OCI-LY7 (cell line): ENCODE measurements around the gene LRRC73. TPM values are rescaled to one million over a fixed set of nuclear protein-coding genes. Genes with fewer than 3 reads are reported as not detected.
"Not testable (repeated sequence)": the region's sequence is repeated elsewhere in the genome, so short reads cannot be mapped to it uniquely, and the experiment has no call there.

Experiments used
- Bru-seq: library from RNA; stranded (reverse); fragments of 400-500 nt; gene quantifications from one replicate; lab custom pipeline; 2021; lab: Mats Ljungman, UMichigan
- BruChase-seq, 2 experiments: library from RNA; stranded (reverse); fragments of 400-500 nt; gene quantifications; one replicate each; lab custom pipeline; 2021; lab: Mats Ljungman, UMichigan
- BruUV-seq: library from RNA; stranded (reverse); fragments of 400-500 nt; replicated peaks from 2 replicates; lab custom pipeline; 2021; lab: Mats Ljungman, UMichigan
- CTCF ChIA-PET: fragments of 300-600 bp; sonication (Branson Sonifier 250); formaldehyde crosslinking; loops from one replicate; lab custom pipeline; 2022; ENCODE audit warnings: antibody characterized with exemption; ENCODE audit not compliant: unreplicated experiment; lab: Charles Lee
- POLR2A ChIA-PET: fragments of 300-600 bp; sonication (Branson Sonifier 250); formaldehyde crosslinking; loops from one replicate; lab custom pipeline; 2022; ENCODE audit warnings: antibody characterized with exemption; lab: Charles Lee
- DNase-seq: peaks from one replicate; pipeline ENCODE4 v3.0.0-alpha.2; 2015; ENCODE audit warnings: low spot score
- H2AFZ ChIP-seq: fragments of 200-600 bp; sonication (generic), shearing (Covaris generic); 2 replicates; pipeline ENCODE4 v1.6.1; 2014; ENCODE audit warnings: mild to moderate bottlenecking, antibody characterized with exemption, low read length, moderate library complexity
- H3K27ac ChIP-seq: fragments of 200-600 bp; sonication (generic); 2 replicates; pipeline ENCODE4 v1.5.1; 2014; ENCODE audit warnings: mixed run types, low read depth, mild to moderate bottlenecking, moderate library complexity, low read length, inconsistent platforms; ENCODE audit not compliant: poor library complexity, severe bottlenecking
- H3K36me3 ChIP-seq: fragments of 200-600 bp; sonication (generic); 2 replicates; pipeline ENCODE4 v1.6.1; 2014; ENCODE audit warnings: mild to moderate bottlenecking, antibody characterized with exemption, low read length, moderate library complexity, mixed read lengths; ENCODE audit not compliant: insufficient read depth
- H3K4me1 ChIP-seq: fragments of 200-600 bp; sonication (generic); 2 replicates; pipeline ENCODE4 v1.5.1; 2014; ENCODE audit warnings: mild to moderate bottlenecking, low read length; ENCODE audit not compliant: insufficient read depth, poor library complexity, severe bottlenecking
- H3K4me2 ChIP-seq: fragments of 200-600 bp; sonication (generic); 2 replicates; pipeline ENCODE4 v1.6.1; 2014; ENCODE audit warnings: mild to moderate bottlenecking, low read length
- H3K4me3 ChIP-seq: fragments of 200-600 bp; sonication (generic); 2 replicates; pipeline ENCODE4 v1.5.1; 2014; ENCODE audit warnings: mild to moderate bottlenecking, low read depth, low read length; ENCODE audit not compliant: poor library complexity, severe bottlenecking
- H3K79me2 ChIP-seq: fragments of 200-600 bp; sonication (generic); 2 replicates; pipeline ENCODE4 v1.6.1; 2016; ENCODE audit warnings: low read depth, mild to moderate bottlenecking, low read length, moderate library complexity, mixed read lengths; ENCODE audit not compliant: insufficient read depth
- H3K9me2 ChIP-seq: fragments of 200-600 bp; sonication (generic); 2 replicates; pipeline ENCODE4 v1.6.1; 2016; ENCODE audit warnings: mild to moderate bottlenecking, low read length, mixed read lengths; ENCODE audit not compliant: insufficient read depth
- H3K9me3 ChIP-seq: fragments of 200-600 bp; sonication (generic); 2 replicates; pipeline ENCODE4 v1.6.1; 2014; ENCODE audit warnings: mild to moderate bottlenecking, mixed run types, low read length, mixed read lengths
- H4K20me1 ChIP-seq: fragments of 200-600 bp; sonication (generic); 2 replicates; pipeline ENCODE4 v1.6.1; 2014; ENCODE audit warnings: mild to moderate bottlenecking, antibody characterized with exemption, low read length, moderate library complexity, mixed read lengths; ENCODE audit not compliant: insufficient read depth
- EZH2phosphoT487 ChIP-seq: fragments of 200-600 bp; sonication (generic); IDR thresholded peaks from 2 replicates; pipeline ENCODE4 v1.6.1; 2018; ENCODE audit warnings: low read depth, borderline replicate concordance, mild to moderate bottlenecking, mixed run types, antibody characterized with exemption, low read length, moderate library complexity, mixed read lengths
- intact Hi-C: fragments of 100-400 bp; cut with micrococcal nuclease; formaldehyde crosslinking; loops from one replicate; pipeline ENCODE4 v1.10.0; 2022; ENCODE audit not compliant: unreplicated experiment
- long read RNA-seq: library from polyadenylated mRNA; stranded (forward); transcript quantifications from one replicate; pipeline ENCODE4 v2.0.0, GENCODE V29; 2022
- total RNA-seq, 2 experiments: library from RNA; depleted of rRNA in 1 of 2; stranded (reverse); fragments of >200 nt in 1 of 2; shearing (Covaris generic) in 1 of 2; gene quantifications; 2 replicates each; pipeline ENCODE4 v1.2.3, GENCODE V29; 2014 to 2022
- TF ChIP-seq, protein P1 (sequence below): fragments of 200-600 bp; sonication (generic); conservative IDR thresholded peaks from 2 replicates; pipeline ENCODE4 v1.5.1; 2014; ENCODE audit warnings: mild to moderate bottlenecking, antibody characterized with exemption, low read length, moderate library complexity, mixed read lengths

Gene LRRC73, protein sequence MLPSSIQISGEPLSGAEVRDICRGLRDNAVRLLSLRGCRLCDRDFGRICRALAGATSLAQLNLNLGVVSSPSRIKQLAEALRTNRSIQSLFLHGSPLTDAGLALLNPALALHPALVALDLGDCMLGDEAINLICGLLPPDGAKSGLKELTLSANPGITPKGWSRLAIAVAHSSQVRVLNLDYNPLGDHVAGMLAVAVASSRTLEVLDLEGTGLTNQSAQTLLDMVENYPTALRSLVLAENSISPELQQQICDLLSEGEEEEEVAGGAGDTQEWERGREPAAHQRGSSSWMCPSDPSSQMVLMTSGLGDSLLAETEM
- 0.19 TPM in 1 of 2 replicates, not detected in the other for total RNA-seq (2014; rRNA removed; shearing (Covaris generic))
- 0.25 and 0.52 TPM in 2 replicates for total RNA-seq (2022)
- Bru-seq, nascent RNA, result percentile 28 among the genes with signal in this experiment
- BruChase-seq, experiment 1, labeled RNA remaining after a 6-hour chase, result percentile 29 among the genes with signal in this experiment
- percentile 24 among the genes with signal in this experiment for BruChase-seq, experiment 2, labeled RNA remaining after a 2-hour chase
- long read RNA-seq, result 0 reads

DNA sequence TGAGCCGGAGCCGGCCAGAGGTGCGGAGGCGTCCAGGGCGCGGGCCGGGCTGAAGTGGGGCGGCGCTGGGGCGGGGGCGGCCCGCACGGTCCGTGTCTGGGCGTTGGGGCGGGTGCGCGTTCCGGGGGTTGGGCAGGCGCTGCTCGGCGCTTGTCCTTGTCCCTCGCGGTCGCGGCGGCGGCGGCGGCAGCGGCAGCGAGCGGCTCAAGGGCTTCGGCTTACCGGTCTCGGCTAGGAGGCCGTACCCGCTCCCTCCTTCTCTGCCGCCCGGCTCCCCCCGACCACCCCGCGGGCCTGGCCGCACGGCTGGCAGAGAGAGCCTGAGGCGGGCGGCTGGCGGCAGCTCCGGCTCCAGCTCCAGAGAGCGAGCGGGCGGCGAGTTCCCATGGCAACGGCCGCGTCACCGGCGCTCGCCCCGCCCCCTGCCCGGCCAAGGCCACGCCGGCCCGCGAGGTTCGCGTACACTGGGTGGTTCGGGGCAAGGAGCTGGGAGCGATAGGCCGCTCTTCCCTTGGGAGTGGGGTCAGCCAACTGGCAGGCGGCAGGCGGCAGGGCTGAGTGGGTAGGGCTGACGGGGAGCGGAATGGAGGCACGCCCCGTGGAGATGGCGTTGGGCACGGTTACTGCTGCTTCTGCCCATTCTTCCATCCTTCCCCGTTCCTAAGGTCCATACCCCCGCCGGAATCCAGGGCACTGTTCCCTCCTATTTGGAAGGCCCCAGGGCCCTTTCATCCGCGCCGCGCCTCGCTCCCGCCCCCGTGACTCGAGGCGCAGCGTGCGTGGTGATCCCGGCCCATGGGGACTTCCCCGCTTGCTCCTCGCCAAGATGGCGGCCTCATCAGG is at the start of gene LRRC73:
Gene LRRC73, minus strand, starts transcription at position 363 of the 843 bp plus-strand sequence. CDS start 561 bp downstream, outside the sequence.
- Histone ChIP-seq H3K9me2 (no peaks in the 10 kb centered on the region), H3K4me1 (no peaks in the 10 kb centered on the region), H2AFZ (no peak within 1 kb of the TSS), H3K27ac (no peak within 1 kb of the TSS), H3K9me3 (no peaks in the 10 kb centered on the region), H3K4me2 (peak within 1 kb of the TSS; percentile 62), H4K20me1 (no peaks in the 10 kb centered on the region), H3K36me3 (peaks cover 45% of the 10 kb centered on the region), H3K79me2 (no peaks in the 10 kb centered on the region; the same call in 1 of the 2 replicates), H3K4me3 (peak within 1 kb of the TSS; percentile 53)
- BruUV-seq, result no TSS peak
- DNase-seq, result peak; percentile 50
- TF ChIP-seq EZH2phosphoT487, result no peak
- TF ChIP-seq, protein P1, sequence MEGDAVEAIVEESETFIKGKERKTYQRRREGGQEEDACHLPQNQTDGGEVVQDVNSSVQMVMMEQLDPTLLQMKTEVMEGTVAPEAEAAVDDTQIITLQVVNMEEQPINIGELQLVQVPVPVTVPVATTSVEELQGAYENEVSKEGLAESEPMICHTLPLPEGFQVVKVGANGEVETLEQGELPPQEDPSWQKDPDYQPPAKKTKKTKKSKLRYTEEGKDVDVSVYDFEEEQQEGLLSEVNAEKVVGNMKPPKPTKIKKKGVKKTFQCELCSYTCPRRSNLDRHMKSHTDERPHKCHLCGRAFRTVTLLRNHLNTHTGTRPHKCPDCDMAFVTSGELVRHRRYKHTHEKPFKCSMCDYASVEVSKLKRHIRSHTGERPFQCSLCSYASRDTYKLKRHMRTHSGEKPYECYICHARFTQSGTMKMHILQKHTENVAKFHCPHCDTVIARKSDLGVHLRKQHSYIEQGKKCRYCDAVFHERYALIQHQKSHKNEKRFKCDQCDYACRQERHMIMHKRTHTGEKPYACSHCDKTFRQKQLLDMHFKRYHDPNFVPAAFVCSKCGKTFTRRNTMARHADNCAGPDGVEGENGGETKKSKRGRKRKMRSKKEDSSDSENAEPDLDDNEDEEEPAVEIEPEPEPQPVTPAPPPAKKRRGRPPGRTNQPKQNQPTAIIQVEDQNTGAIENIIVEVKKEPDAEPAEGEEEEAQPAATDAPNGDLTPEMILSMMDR, result no peak
- intact Hi-C loops, result loop anchor here (10.0 kb wide), 2 partner anchors 435 to 565 kb away; partner anchors contain the start of gene PTK7
- CTCF ChIA-PET, result interaction anchor here (0.5 kb wide), 1 partner anchor 20 kb away, joined by 3 read pairs; no protein-coding TSS in a partner anchor
- POLR2A ChIA-PET, result no interaction called here

DNA sequence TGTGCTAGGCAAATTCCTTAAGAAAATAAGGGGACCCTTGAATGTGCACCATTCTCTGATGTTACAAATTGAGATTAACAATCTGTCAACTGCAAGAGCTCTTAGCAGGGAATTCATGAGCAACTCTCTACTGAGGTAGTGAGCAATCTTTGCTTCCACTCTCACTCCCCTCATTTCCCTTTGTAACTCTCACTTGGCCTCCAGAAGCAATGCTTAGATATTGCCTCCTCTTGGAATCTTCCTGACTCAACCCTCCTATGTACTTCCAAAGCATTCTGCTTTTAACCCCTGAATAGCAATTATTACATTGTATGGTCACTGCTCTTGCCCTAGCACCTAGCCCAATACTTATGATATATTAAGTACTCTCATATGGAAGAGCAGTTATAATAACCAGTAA is 49.2 kb upstream of the LRRC73 start:
- CTCF ChIA-PET, result no interaction called here
- no peak overlapping the region for H3K4me2 ChIP-seq
- H3K79me2 ChIP-seq, result no peaks in the 10 kb centered on the region
- no peak overlapping the region for H2AFZ ChIP-seq
- no peaks in the 10 kb centered on the region for H3K4me1 ChIP-seq
- H4K20me1 ChIP-seq, result no peaks in the 10 kb centered on the region
- TF ChIP-seq, protein P1, result no peak
- no peak for TF ChIP-seq EZH2phosphoT487
- POLR2A ChIA-PET, result no interaction called here
- no peak for DNase-seq
- intact Hi-C loops, result no loop called here
- H3K36me3 ChIP-seq, result peaks cover 98% of the 10 kb centered on the region
- H3K9me3 ChIP-seq, result no peaks in the 10 kb centered on the region
- H3K27ac ChIP-seq, result no peak overlapping the region
- no peaks in the 10 kb centered on the region for H3K9me2 ChIP-seq
- H3K4me3 ChIP-seq, result no peak overlapping the region
- no TSS peak for BruUV-seq

DNA sequence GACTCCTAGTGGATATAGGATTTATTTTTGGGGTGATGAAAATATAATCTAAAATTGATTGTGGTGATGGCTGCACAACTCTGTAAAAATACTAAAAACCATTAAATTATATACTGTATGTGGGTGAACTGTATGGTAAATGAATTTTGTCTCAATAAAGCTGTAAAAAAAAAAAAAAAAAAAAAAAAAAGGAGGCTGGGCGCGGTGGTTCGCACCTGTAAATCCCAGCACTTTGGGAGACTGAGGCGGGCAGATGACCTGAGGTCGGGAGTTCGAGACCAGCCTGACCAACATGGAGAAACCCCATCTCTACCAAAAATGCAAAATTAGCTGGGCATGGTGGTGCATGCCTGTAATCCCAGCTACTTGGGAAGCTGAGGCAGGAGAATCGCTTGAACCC is 47.5 kb upstream of the LRRC73 start:
- H3K79me2 ChIP-seq, intact Hi-C loops, H3K4me2 ChIP-seq, CTCF ChIA-PET, H3K9me2 ChIP-seq, H4K20me1 ChIP-seq, H3K4me3 ChIP-seq, H3K9me3 ChIP-seq, H2AFZ ChIP-seq, BruUV-seq, DNase-seq, H3K27ac ChIP-seq, H3K4me1 ChIP-seq: not testable (repeated sequence)
- POLR2A ChIA-PET, result interaction anchor here (0.7 kb wide), 1 partner anchor 25 kb away, joined by 5 read pairs; no protein-coding TSS in a partner anchor
- peaks cover 98% of the 10 kb centered on the region for H3K36me3 ChIP-seq
